Stomach smooth muscle (tissue), 2 donors: ENCODE measurements around the gene PDGFA.

Source experiments
- H3K27ac ChIP-seq: one replicate; pipeline ENCODE4 v1.7.0; 2013; ENCODE audit warnings: mild to moderate bottlenecking, low read length, inconsistent platforms
- H3K27me3 ChIP-seq, 2 donors: one replicate each; pipeline ENCODE4 v1.7.0; 2013; ENCODE audit warnings: low read length in 2 of 2; ENCODE audit not compliant: insufficient read depth in 2 of 2, control insufficient read depth in 1 of 2
- H3K36me3 ChIP-seq, 2 donors: one replicate each; pipeline ENCODE4 v1.7.0; 2013; ENCODE audit warnings: low read length in 2 of 2; ENCODE audit not compliant: control insufficient read depth in 2 of 2, insufficient read depth in 2 of 2
- H3K4me1 ChIP-seq: one replicate; pipeline ENCODE4 v1.7.0; 2013; ENCODE audit warnings: low read length; ENCODE audit not compliant: control insufficient read depth, insufficient read depth
- H3K4me3 ChIP-seq, 2 donors: one replicate each; pipeline ENCODE4 v1.7.0; 2013; ENCODE audit warnings: low read length in 2 of 2
- H3K9ac ChIP-seq, 2 donors: one replicate each; pipeline ENCODE4 v1.7.0; 2013; ENCODE audit warnings: low read length in 2 of 2, mild to moderate bottlenecking in 1 of 2
- H3K9me3 ChIP-seq, 2 donors: one replicate each; pipeline ENCODE4 v1.7.0; 2013; ENCODE audit warnings: low read length in 2 of 2; ENCODE audit not compliant: control insufficient read depth in 2 of 2
- donor health status: healthy.
- donor health status: Pancreatic carcinoma.

The PDGFA gene

GRCh38 chr7:467856-468545 is 51.6 kb downstream of the PDGFA start:
- Histone ChIP-seq H3K9ac (no peak overlapping the region), H3K27me3 (peaks cover 0 to 4% of the 10 kb centered on the region in 2 donors), H3K4me3 (no peak overlapping the region), H3K27ac (no peak overlapping the region), H3K36me3 (no peaks in the 10 kb centered on the region), H3K9me3 (no peaks in the 10 kb centered on the region), H3K4me1 (peaks cover 4% of the 10 kb centered on the region)

GRCh38 chr7:467393-467828 is 52.2 kb downstream of the PDGFA start:
- Histone ChIP-seq H3K27ac (no peak overlapping the region), H3K4me3 (no peak overlapping the region), H3K36me3 (no peaks in the 10 kb centered on the region), H3K4me1 (peaks cover 4% of the 10 kb centered on the region), H3K9me3 (no peaks in the 10 kb centered on the region), H3K27me3 (peaks cover 0 to 4% of the 10 kb centered on the region in 2 donors), H3K9ac (no peak overlapping the region)

- H3K9me3 ChIP-seq: no peaks in the 10 kb centered on the region
- H3K27me3 ChIP-seq: peaks cover 0 to under 1% of the 10 kb centered on the region in 2 donors
- no peak overlapping the region for H3K4me3 ChIP-seq
- no peaks in the 10 kb centered on the region for H3K36me3 ChIP-seq
- peaks cover 6% of the 10 kb centered on the region for H3K4me1 ChIP-seq
- no peak overlapping the region for H3K9ac ChIP-seq
- H3K27ac ChIP-seq: no peak overlapping the region
These were observed 53.0 kb downstream of the PDGFA start for GRCh38 chr7:466465-467191.

- no peaks in the 10 kb centered on the region for H3K27me3 ChIP-seq
- H3K9me3 ChIP-seq: no peaks in the 10 kb centered on the region
- no peak overlapping the region for H3K9ac ChIP-seq
- H3K4me1 ChIP-seq: peaks cover 6% of the 10 kb centered on the region
- H3K36me3 ChIP-seq: no peaks in the 10 kb centered on the region
- no peak overlapping the region for H3K27ac ChIP-seq
- no peak overlapping the region for H3K4me3 ChIP-seq
These were observed 53.8 kb downstream of the PDGFA start for GRCh38 chr7:465710-466400.

- no peaks in the 10 kb centered on the region for H3K9me3 ChIP-seq
- no peaks in the 10 kb centered on the region for H3K36me3 ChIP-seq
- no peaks in the 10 kb centered on the region for H3K27me3 ChIP-seq
- H3K9ac ChIP-seq: no peak overlapping the region
- no peak overlapping the region for H3K4me3 ChIP-seq
- H3K27ac ChIP-seq: no peak overlapping the region
- H3K4me1 ChIP-seq: peaks cover 9% of the 10 kb centered on the region
These were observed 54.9 kb downstream of the PDGFA start for GRCh38 chr7:464454-465401.

- H3K4me3 ChIP-seq: no peak overlapping the region
- no peak overlapping the region for H3K9ac ChIP-seq
- H3K27ac ChIP-seq: no peak overlapping the region
- H3K27me3 ChIP-seq: no peaks in the 10 kb centered on the region
- peaks cover 9% of the 10 kb centered on the region for H3K4me1 ChIP-seq
- H3K9me3 ChIP-seq: no peaks in the 10 kb centered on the region
- no peaks in the 10 kb centered on the region for H3K36me3 ChIP-seq
These were observed 55.7 kb downstream of the PDGFA start for GRCh38 chr7:463817-464453.

GRCh38 chr7:463362-463781 is 56.3 kb downstream of the PDGFA start:
- Histone ChIP-seq H3K9me3 (no peaks in the 10 kb centered on the region), H3K27me3 (no peaks in the 10 kb centered on the region), H3K4me3 (no peak overlapping the region), H3K4me1 (peaks cover 9% of the 10 kb centered on the region), H3K9ac (no peak overlapping the region), H3K36me3 (no peaks in the 10 kb centered on the region), H3K27ac (no peak overlapping the region)

GRCh38 chr7:462173-463103 is 57.2 kb downstream of the PDGFA start:
- Histone ChIP-seq H3K27me3 (no peaks in the 10 kb centered on the region), H3K9me3 (no peaks in the 10 kb centered on the region), H3K4me3 (no peak overlapping the region), H3K4me1 (peaks cover 9% of the 10 kb centered on the region), H3K27ac (no peak overlapping the region), H3K36me3 (no peaks in the 10 kb centered on the region), H3K9ac (no peak overlapping the region)

GRCh38 chr7:461453-462172 is 58.0 kb downstream of the PDGFA start:
- Histone ChIP-seq H3K4me3 (no peak overlapping the region), H3K36me3 (no peaks in the 10 kb centered on the region), H3K9me3 (no peaks in the 10 kb centered on the region), H3K27ac (no peak overlapping the region), H3K27me3 (no peaks in the 10 kb centered on the region), H3K9ac (no peak overlapping the region), H3K4me1 (peaks cover 9% of the 10 kb centered on the region)
